CD8-positive, alpha-beta memory T cell (primary cell): ENCODE measurements around the gene MRPL48. TPM values are rescaled to one million over a fixed set of nuclear protein-coding genes. Genes with fewer than 3 reads are reported as not detected.

Source experiments
- CTCF ChIA-PET: fragments of 350-600 bp; sonication (Branson Sonifier 250); formaldehyde crosslinking; loops from one replicate; lab custom pipeline; 2021; ENCODE audit warnings: antibody characterized with exemption; lab: Charles Lee
- POLR2A ChIA-PET: fragments of 350-600 bp; sonication (Branson Sonifier 250); formaldehyde crosslinking; loops from one replicate; lab custom pipeline; 2021; ENCODE audit warnings: antibody characterized with exemption; lab: Charles Lee
- DNase-seq, 5 donors: peaks; one replicate each; pipeline versions ENCODE4 v3.0.0 to v3.0.0-alpha.2; 2020 to 2022; ENCODE audit warnings: mixed read lengths in 1 of 5
- H3K27ac ChIP-seq: one replicate; pipeline ENCODE4 v1.7.0; 2013; ENCODE audit warnings: low read depth, mild to moderate bottlenecking, low read length, moderate library complexity
- H3K27me3 ChIP-seq: 2 replicates; pipeline ENCODE4 v1.7.0; 2013; ENCODE audit warnings: low read length, mild to moderate bottlenecking; ENCODE audit not compliant: insufficient read depth, poor library complexity, severe bottlenecking
- H3K36me3 ChIP-seq: 2 replicates; pipeline ENCODE4 v1.7.0; 2013; ENCODE audit warnings: mild to moderate bottlenecking, low read length, moderate library complexity; ENCODE audit not compliant: insufficient read depth
- H3K4me1 ChIP-seq: 2 replicates; pipeline ENCODE4 v1.7.0; 2013; ENCODE audit warnings: mild to moderate bottlenecking, low read length, moderate library complexity; ENCODE audit not compliant: insufficient read depth
- H3K4me3 ChIP-seq: 2 replicates; pipeline ENCODE4 v1.7.0; 2013; ENCODE audit warnings: mild to moderate bottlenecking, low read length
- H3K9me3 ChIP-seq: 2 replicates; pipeline ENCODE4 v1.7.0; 2013; ENCODE audit warnings: mild to moderate bottlenecking, low read length
- H3K27ac Mint-ChIP-seq, 8 donors: one replicate each; pipeline ENCODE4 v1.8.0; 2020 to 2021; ENCODE audit warnings: mixed read lengths in 8 of 8, mild to moderate bottlenecking in 6 of 8, inconsistent platforms in 3 of 8, moderate library complexity in 3 of 8
- H3K27me3 Mint-ChIP-seq, 2 donors: one replicate each; pipeline ENCODE4 v1.8.0; 2020 to 2021; ENCODE audit warnings: mixed read lengths in 2 of 2, mild to moderate bottlenecking in 1 of 2, moderate library complexity in 1 of 2
- H3K36me3 Mint-ChIP-seq, 3 donors: one replicate each; pipeline ENCODE4 v1.8.0; 2020 to 2021; ENCODE audit warnings: mixed read lengths in 3 of 3, inconsistent platforms in 1 of 3, mild to moderate bottlenecking in 1 of 3
- H3K4me1 Mint-ChIP-seq, 3 donors: one replicate each; pipeline ENCODE4 v1.8.0; 2020 to 2021; ENCODE audit warnings: mixed read lengths in 3 of 3, inconsistent platforms in 1 of 3, mild to moderate bottlenecking in 1 of 3
- H3K4me3 Mint-ChIP-seq, 7 donors: one replicate each; pipeline ENCODE4 v1.8.0; 2020 to 2021; ENCODE audit warnings: mixed read lengths in 7 of 7, mild to moderate bottlenecking in 6 of 7, moderate library complexity in 4 of 7, inconsistent platforms in 2 of 7
- H3K9me3 Mint-ChIP-seq, 5 donors: one replicate each; pipeline ENCODE4 v1.8.0; 2020 to 2022; ENCODE audit warnings: mixed read lengths in 5 of 5, mild to moderate bottlenecking in 3 of 5, moderate library complexity in 2 of 5, inconsistent platforms in 1 of 5
- polyA plus RNA-seq: library from polyadenylated mRNA; unstranded; fragments of 300-500 nt; fragmentation: Illumina TruSeq; gene quantifications from one replicate; pipeline ENCODE4 v1.2.3, GENCODE V29; 2021
- total RNA-seq, 2 experiments: library from RNA; stranded (reverse); gene quantifications; one replicate each; pipeline ENCODE4 v1.2.3, GENCODE V29; 2021

The MRPL48 gene
- total and polyA plus RNA-seq, 3 experiments from 2014 or later = 56.8 to 66.7 (median 63.1) TPM

- ChIA-PET POLR2A (interaction anchor here (0.7 kb wide), 1 partner anchor 263 kb away, joined by 3 read pairs; no protein-coding TSS in a partner anchor), CTCF (no interaction called here)
- Histone ChIP-seq H3K36me3 (peaks cover 10% of the 10 kb centered on the region), H3K27me3 (no peaks in the 10 kb centered on the region), H3K4me3 (no peak overlapping the region), H3K9me3 (no peaks in the 10 kb centered on the region), H3K4me1 (no peaks in the 10 kb centered on the region), H3K27ac (no peak overlapping the region)
- Mint-ChIP-seq H3K4me1 (peaks cover 1 to 4% (median 1%) of the 10 kb centered on the region in 3 donors), H3K4me3 (no peak overlapping the region), H3K27me3 (no peaks in the 10 kb centered on the region), H3K36me3 (peaks cover 0 to 51% (median 6%) of the 10 kb centered on the region in 3 donors), H3K9me3 (no peaks in the 10 kb centered on the region), H3K27ac (peak overlapping the region in 5 of 8 donors; percentile 20 to 83 (median 56))
- DNase-seq = no peak
Measured at GRCh38 chr11:73869332-73869949, 81.8 kb downstream of the MRPL48 start.

- Histone ChIP-seq H3K36me3 (peaks cover 10% of the 10 kb centered on the region), H3K4me1 (peaks cover 5% of the 10 kb centered on the region), H3K27ac (no peak overlapping the region), H3K27me3 (no peaks in the 10 kb centered on the region), H3K9me3 (no peaks in the 10 kb centered on the region), H3K4me3 (no peak overlapping the region)
- H3K4me3 Mint-ChIP-seq = no peak overlapping the region
- H3K4me1 Mint-ChIP-seq = peaks cover 9 to 13% (median 10%) of the 10 kb centered on the region in 3 donors
- H3K36me3 Mint-ChIP-seq = peaks cover 0 to 53% (median 3%) of the 10 kb centered on the region in 3 donors
- DNase-seq = no peak
- ChIA-PET CTCF (no interaction called here), POLR2A (no interaction called here)
- H3K27ac Mint-ChIP-seq = peak overlapping the region in 2 of 8 donors; percentile 7 to 33
- no peaks in the 10 kb centered on the region for H3K27me3 Mint-ChIP-seq
- no peaks in the 10 kb centered on the region for H3K9me3 Mint-ChIP-seq
Measured at GRCh38 chr11:73870261-73870660, 82.6 kb downstream of the MRPL48 start.

- ChIA-PET CTCF (interaction anchor here (2.3 kb wide), 1 partner anchor 9 kb away, joined by 6 read pairs; no protein-coding TSS in a partner anchor), POLR2A (no interaction called here)
- H3K36me3 ChIP-seq = peaks cover 10% of the 10 kb centered on the region
- H3K27ac ChIP-seq = no peak overlapping the region
- no peaks in the 10 kb centered on the region for H3K9me3 Mint-ChIP-seq
- H3K27me3 ChIP-seq = no peaks in the 10 kb centered on the region
- H3K27ac Mint-ChIP-seq = peak overlapping the region in 3 of 8 donors; percentile 7 to 88 (median 41)
- no peak overlapping the region for H3K4me3 ChIP-seq
- H3K4me1 ChIP-seq = peaks cover 22% of the 10 kb centered on the region
- no peaks in the 10 kb centered on the region for H3K27me3 Mint-ChIP-seq
- no peak for DNase-seq
- H3K36me3 Mint-ChIP-seq = peaks cover 0 to 54% (median 2%) of the 10 kb centered on the region in 3 donors
- peaks cover 32 to 35% (median 34%) of the 10 kb centered on the region in 3 donors for H3K4me1 Mint-ChIP-seq
- H3K4me3 Mint-ChIP-seq = no peak overlapping the region
- H3K9me3 ChIP-seq = no peaks in the 10 kb centered on the region
Measured at GRCh38 chr11:73872749-73873357, 85.2 kb downstream of the MRPL48 start.

- Mint-ChIP-seq H3K27me3 (no peaks in the 10 kb centered on the region), H3K27ac (peak overlapping the region; percentile 89 to 100 (median 99)), H3K4me1 (peaks cover 34 to 49% (median 43%) of the 10 kb centered on the region in 3 donors), H3K9me3 (no peaks in the 10 kb centered on the region), H3K4me3 (peak overlapping the region; percentile 95 to 99 (median 97)), H3K36me3 (peaks cover 0 to 50% (median 2%) of the 10 kb centered on the region in 3 donors)
- peak overlapping the region; percentile 81 for H3K27ac ChIP-seq
- peaks cover 5% of the 10 kb centered on the region for H3K36me3 ChIP-seq
- H3K4me1 ChIP-seq = peaks cover 22% of the 10 kb centered on the region
- no peak for DNase-seq
- peak overlapping the region; percentile 92 for H3K4me3 ChIP-seq
- no peaks in the 10 kb centered on the region for H3K9me3 ChIP-seq
- no peaks in the 10 kb centered on the region for H3K27me3 ChIP-seq
- ChIA-PET CTCF (no interaction called here), POLR2A (interaction anchor here (0.7 kb wide), 1 partner anchor 499 kb away, joined by 8 read pairs; the partner anchor contains the start of gene RELT)
Measured at GRCh38 chr11:73875380-73875779, 87.7 kb downstream of the MRPL48 start.

GRCh38 chr11:73875840-73876239, 88.2 kb downstream of the MRPL48 start:
- H3K27me3 ChIP-seq = no peaks in the 10 kb centered on the region
- peaks cover 22% of the 10 kb centered on the region for H3K4me1 ChIP-seq
- peak overlapping the region; percentile 89 to 100 (median 99) for H3K27ac Mint-ChIP-seq
- CTCF ChIA-PET = no interaction called here
- no peaks in the 10 kb centered on the region for H3K9me3 ChIP-seq
- H3K36me3 Mint-ChIP-seq = peaks cover 0 to 49% (median 2%) of the 10 kb centered on the region in 3 donors
- no peaks in the 10 kb centered on the region for H3K9me3 Mint-ChIP-seq
- peaks cover 5% of the 10 kb centered on the region for H3K36me3 ChIP-seq
- POLR2A ChIA-PET = interaction anchor here (0.7 kb wide), 1 partner anchor 500 kb away, joined by 8 read pairs; the partner anchor contains the start of gene RELT
- peak overlapping the region; percentile 95 to 99 (median 97) for H3K4me3 Mint-ChIP-seq
- H3K4me1 Mint-ChIP-seq = peaks cover 34 to 49% (median 43%) of the 10 kb centered on the region in 3 donors
- H3K27me3 Mint-ChIP-seq = no peaks in the 10 kb centered on the region
- DNase-seq = no peak
- H3K27ac ChIP-seq = peak overlapping the region; percentile 81
- peak overlapping the region; percentile 92 for H3K4me3 ChIP-seq

- peaks cover 5% of the 10 kb centered on the region for H3K36me3 ChIP-seq
- H3K4me3 ChIP-seq = peak within 1 kb of the TSS; percentile 92
- peak within 1 kb of the TSS; percentile 89 to 100 (median 99) for H3K27ac Mint-ChIP-seq
- H3K9me3 ChIP-seq = no peaks in the 10 kb centered on the region
- ChIA-PET POLR2A (interaction anchor here (0.5 kb wide), 1 partner anchor 89 kb away, joined by 7 read pairs; no protein-coding TSS in a partner anchor), CTCF (no interaction called here)
- DNase-seq = peak; percentile 88 to 96 (median 93)
- peaks cover 22% of the 10 kb centered on the region for H3K4me1 ChIP-seq
- H3K4me3 Mint-ChIP-seq = peak within 1 kb of the TSS; percentile 95 to 99 (median 97)
- peaks cover 0 to 41% (median 2%) of the 10 kb centered on the region in 3 donors for H3K36me3 Mint-ChIP-seq
- no peaks in the 10 kb centered on the region for H3K27me3 ChIP-seq
- peak within 1 kb of the TSS; percentile 81 for H3K27ac ChIP-seq
- no peaks in the 10 kb centered on the region for H3K27me3 Mint-ChIP-seq
- H3K4me1 Mint-ChIP-seq = peaks cover 34 to 52% (median 43%) of the 10 kb centered on the region in 3 donors
- H3K9me3 Mint-ChIP-seq = no peaks in the 10 kb centered on the region
Measured at GRCh38 chr11:73876424-73877310, 89.0 kb downstream of the MRPL48 start, which contains the start of the genes COA4 and PAAF1. COA4 (minus strand) TSS chr11:73876846; CDS start chr11:73873378, 3,468 bp downstream. PAAF1 (plus strand) TSS chr11:73876999; CDS start chr11:73877022, 23 bp downstream.

GRCh38 chr11:73878771-73879170, 91.1 kb downstream of the MRPL48 start:
- DNase-seq = no peak
- CTCF ChIA-PET = no interaction called here
- peaks cover 30 to 54% (median 43%) of the 10 kb centered on the region in 3 donors for H3K4me1 Mint-ChIP-seq
- H3K36me3 ChIP-seq = no peaks in the 10 kb centered on the region
- no peaks in the 10 kb centered on the region for H3K9me3 ChIP-seq
- H3K4me3 ChIP-seq = no peak overlapping the region
- H3K4me1 ChIP-seq = peaks cover 22% of the 10 kb centered on the region
- no peaks in the 10 kb centered on the region for H3K27me3 Mint-ChIP-seq
- no peaks in the 10 kb centered on the region for H3K27me3 ChIP-seq
- peaks cover under 1 to 29% (median 6%) of the 10 kb centered on the region in 3 donors for H3K36me3 Mint-ChIP-seq
- peak overlapping the region in 2 of 7 donors; percentile 31 to 46 for H3K4me3 Mint-ChIP-seq
- H3K27ac Mint-ChIP-seq = peak overlapping the region in 4 of 8 donors; percentile 6 to 89 (median 34)
- no peaks in the 10 kb centered on the region for H3K9me3 Mint-ChIP-seq
- H3K27ac ChIP-seq = no peak overlapping the region
- POLR2A ChIA-PET = no interaction called here
